HG02759 (cell line): ENCODE measurements around the gene ADPRM.
"Not testable (repeated sequence)": the region's sequence is repeated elsewhere in the genome, so short reads cannot be mapped to it uniquely, and the experiment has no call there.

ENCODE experiments used
- ATAC-seq: cut with Tn5 transposase; IDR thresholded peaks from one replicate; pipeline ENCODE4 v1.9.1; 2021; ENCODE audit warnings: mild to moderate bottlenecking, moderate library complexity; ENCODE audit not compliant: unreplicated experiment

The ADPRM gene

DNA sequence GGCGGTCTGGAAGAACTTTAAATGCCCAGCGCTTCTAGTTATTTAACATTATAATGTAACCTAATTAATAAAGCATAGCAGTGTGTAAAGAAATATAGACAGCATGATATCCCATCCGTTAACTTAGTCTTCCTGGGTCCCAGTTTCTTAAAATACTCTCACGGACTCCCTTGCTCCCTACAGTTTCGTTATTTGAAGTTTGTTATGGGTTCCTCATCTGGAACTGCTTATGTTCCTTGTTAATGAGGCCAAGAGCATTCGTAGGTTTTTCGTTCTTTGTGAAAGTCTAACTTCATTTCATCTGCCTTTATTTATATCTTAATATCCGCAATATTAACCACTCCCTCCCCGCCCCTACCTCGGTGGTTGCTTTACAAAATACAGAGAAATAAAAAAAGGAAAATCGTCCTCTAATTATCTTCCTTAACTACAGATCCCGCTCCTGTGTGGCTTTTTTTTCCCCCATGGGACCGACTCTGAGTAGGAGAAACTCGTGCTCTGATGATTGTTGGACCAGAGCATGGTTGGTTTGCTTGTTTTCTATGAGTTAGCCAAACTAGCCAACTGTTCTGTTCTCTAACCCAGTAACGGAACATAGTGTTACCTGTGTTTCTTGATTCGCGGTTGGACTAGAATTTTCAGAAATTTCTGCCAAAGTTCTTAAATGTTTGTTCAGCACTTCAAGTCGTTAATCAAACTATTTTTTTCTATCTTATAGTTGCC, 863 bp downstream of the ADPRM start:
- ATAC-seq = no peak

- no peak for ATAC-seq
Measured at GRCh38 chr17:10699856-10700255, 2.5 kb downstream of the ADPRM start.

DNA sequence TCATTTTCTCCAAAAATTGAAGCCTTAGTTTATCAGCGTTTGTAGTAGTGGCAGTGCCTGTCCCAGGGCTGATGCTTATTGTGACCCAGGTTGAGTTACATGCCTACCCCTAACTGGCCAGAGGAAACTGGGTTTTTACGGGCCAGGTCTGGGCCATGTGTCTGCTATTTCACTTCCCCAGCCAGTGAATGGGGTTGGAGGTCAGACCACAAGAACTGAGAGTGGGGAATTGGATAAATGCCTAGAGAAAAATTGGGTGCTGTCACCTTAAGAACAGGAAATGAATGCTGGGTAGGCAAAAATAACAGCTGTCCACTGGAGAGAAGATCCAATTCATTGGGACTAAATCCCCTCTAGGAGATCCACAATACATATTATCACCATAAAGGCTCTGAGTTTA, 5.2 kb downstream of the ADPRM start:
- ATAC-seq = no peak

- ATAC-seq = no peak
Measured at GRCh38 chr17:10705727-10706126, 8.3 kb downstream of the ADPRM start.

DNA sequence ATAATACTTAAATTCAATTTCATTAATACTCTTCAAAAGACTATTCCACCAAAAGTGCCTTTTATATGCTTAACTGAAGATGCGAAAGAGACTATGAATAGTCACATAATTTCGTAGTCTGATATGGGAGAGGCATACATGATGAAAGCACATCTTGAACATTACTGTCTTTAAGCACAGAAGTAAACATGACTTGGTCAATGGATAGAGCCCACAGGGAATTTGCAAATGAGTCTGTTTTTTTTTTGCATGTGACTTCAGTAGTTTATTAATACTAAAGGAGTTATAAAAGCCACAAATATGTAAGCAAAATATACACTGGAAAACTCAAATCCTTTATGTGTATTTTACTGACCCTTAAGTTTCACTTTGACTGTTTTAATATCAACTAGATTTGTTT, 15.9 kb downstream of the ADPRM start:
- ATAC-seq = no peak

GRCh38 chr17:10716218-10716617, 18.8 kb downstream of the ADPRM start:
- no peak for ATAC-seq

GRCh38 chr17:10718547-10718946, 21.2 kb downstream of the ADPRM start:
- ATAC-seq = no peak

DNA sequence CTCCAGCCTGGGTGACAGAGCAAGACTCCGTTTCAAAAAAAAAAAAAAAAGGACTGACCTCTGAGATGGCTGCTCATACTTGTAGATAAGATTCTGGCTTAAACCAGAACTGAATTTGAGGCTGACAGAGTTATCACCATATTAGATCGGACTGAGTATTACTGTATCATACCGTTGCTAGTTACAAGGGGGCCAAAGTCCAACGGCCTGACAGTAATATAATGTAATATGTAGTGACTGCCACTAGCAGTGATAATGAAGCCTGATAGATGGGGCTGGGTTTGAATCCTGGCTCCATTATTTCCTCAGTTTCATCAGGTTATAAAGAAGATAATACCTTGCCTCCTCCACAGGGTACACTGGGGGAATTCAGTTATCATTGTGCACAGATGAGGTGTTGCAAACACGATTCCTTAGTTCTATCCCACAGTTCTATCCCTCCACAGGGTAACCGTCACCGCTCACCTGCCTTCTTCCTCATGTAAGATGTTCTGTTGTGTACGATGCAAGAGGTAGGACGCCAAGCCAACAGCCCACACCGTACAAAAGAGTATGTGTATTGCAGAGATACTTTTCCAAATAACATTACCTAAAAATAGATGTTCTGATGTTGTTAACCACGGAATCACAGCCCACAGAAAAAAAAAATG, 27.3 kb downstream of the ADPRM start:
- ATAC-seq = no peak

DNA sequence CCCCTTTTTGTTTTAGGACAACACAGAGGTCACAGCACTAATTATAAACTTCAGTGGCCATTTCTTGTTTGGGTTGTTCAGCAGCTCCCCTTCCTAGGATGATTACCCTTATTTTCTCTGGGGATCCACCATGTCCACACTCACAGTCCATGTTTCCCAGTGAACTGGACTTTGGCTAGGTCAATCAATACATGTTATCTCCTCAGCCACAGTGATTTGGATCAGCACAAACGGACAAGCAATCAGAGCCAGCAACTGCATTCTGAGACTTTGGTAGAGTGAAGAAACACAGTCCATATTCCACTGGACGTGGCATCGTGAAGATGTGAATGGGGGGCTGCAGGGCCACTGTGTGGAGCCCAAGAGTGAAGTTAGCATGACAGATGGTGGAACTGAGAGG, 27.9 kb downstream of the ADPRM start:
- no peak for ATAC-seq

GRCh38 chr17:10726196-10726595, 28.8 kb downstream of the ADPRM start:
- no peak for ATAC-seq

DNA sequence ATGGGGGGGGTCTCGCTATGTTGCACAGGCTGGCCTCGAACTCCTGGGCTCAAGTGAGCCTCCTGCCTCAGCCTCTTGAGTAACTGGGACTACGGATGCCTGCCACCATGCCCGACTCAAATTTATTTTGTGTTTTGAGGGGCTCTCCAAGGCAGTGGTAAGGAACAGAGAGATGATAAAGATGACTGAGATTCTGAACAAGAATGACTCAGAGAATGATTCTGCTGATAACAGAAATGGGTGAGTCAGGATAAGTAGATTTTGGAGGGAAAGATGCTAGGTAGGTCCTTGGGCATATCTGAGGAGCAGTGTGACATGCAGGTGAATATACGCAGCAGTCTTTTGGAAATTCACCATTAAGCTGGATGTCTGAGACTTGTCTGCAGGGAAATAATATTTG, 29.8 kb downstream of the ADPRM start:
- ATAC-seq = no peak

- no peak for ATAC-seq
Measured at GRCh38 chr17:10728331-10728892, 31.0 kb downstream of the ADPRM start.

DNA sequence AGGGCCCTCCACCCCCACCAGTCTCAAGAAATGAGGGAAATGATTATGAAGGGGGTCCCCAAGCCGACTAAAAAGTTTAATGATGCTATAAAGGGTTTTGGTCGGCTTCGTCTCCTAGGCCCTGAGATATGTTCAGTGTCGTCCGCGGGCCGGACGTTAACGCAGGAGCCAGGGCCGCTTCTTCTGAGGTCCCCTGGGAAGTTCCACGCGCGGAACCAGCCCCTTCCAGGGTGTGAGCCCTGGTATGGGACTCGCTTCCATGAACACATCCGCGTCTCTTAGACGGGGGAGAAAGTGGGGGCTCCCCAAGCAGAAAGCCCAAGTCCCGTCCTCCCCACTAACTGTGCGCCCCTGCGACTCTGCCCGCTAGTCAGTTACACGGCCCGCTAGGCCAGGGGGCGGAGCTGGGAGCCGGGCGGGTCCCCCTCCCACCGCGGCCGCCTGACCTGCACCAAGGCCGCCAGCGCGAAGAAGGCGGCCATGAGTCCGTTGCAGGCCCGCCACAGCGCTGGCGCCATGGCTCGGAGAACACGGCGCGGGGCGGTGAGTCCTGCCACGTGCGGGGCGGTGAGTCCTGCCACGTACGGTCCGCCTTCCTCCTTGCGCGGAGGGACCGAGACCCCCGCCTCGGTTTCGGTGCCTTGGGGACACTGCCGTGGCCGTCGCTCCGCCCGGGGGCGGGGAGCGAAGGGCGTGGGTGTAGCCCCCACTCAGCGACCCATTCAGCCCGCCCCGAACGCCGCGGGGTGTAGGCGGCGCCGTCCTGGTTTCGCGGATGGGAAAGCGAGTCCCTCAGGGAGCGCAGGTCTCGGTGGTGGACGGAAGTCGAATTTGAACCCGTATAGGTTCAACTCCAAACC, 32.2 kb downstream of the ADPRM start, which contains the start of gene TMEM220:
Gene TMEM220, minus strand, starts transcription at position 690 of the 860 bp plus-strand sequence. Its CDS starts 172 bp downstream, at position 518.
- ATAC-seq = peak; percentile 84

DNA sequence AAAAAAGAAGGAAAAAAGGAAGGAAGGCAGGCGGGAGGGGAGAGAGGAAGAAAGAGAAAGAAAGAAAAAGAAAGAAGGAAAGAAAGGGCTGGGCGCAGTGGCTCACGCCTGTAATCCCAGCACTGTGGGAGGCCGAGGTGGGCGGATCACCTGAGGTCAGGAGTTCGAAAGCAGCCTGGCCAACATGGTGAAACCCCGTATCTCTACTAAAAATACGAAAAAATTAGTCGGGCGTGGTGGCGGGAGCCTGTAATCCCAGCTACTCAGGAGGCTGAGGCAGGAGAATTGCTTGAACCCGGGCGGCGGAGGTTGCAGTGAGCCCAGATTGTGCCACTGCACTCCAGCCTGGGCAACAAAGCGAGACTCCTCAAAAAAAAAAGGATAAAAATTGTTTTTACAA, 32.9 kb downstream of the ADPRM start:
- not testable (repeated sequence) for ATAC-seq

DNA sequence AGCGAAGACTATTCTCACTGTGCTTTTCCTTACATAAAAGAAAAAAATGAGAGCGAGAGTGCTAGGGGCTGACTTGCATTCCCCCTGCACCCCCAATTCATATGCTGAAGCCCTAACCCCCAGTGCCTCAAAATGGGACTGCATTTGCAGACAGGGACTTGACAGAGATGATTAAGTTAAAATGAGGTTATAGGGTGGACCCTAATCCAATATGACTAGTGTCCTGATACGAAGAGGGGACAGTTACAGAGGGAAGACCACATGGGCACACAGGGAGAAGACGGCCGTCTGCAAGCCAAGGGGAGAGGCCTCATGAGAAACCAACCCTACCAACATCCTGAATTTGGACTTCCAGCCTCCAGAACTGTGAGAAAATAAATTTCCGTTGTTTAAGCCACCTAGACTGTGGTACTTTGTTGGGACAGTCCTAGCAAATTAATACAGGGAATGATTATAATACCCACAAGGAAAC, 34.0 kb downstream of the ADPRM start:
- no peak for ATAC-seq

DNA sequence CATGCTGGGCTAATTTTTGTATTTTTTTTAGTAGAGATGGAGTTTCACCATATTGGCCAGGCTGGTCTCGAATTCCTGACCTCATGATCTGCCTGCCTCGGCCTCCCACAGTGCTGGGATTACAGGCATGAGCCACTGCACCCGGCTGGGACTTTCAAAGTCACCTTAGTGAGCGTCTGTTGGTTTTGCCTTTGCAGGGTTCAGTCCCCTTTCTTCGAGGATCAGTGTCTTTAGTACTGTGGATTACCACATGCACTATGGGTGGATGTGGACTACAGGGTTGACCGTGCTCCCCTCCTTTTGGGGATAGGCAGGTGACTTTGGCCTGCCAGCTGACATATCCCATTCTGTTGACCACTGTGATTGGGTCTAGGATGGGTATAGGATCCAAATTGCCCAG, 34.7 kb downstream of the ADPRM start:
- ATAC-seq = not testable (repeated sequence)

- ATAC-seq = no peak
Measured at GRCh38 chr17:10733666-10734065, 36.3 kb downstream of the ADPRM start.

DNA sequence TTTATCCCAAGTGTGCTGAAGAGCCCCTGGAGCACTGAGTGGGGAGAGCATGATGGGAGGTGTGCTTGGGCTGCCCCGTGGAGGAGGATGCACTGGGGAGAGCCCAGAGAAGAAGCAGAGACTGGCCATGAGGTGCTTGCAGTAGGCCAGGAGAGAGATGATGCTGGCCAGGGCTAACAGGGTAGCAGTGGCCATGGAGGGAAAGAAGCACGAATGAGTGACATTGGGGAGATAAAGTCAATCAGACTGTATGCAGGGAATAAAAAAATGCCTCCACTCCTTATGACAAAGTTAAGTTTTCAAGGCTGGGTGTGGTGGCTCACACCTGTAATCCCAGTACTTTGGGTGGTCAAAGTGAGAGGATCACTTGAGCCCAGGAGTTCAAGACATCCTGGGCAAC, 37.9 kb downstream of the ADPRM start:
- ATAC-seq = no peak

- ATAC-seq = no peak
Measured at GRCh38 chr17:10735821-10736220, 38.4 kb downstream of the ADPRM start.

GRCh38 chr17:10737168-10737622, 39.8 kb downstream of the ADPRM start:
- no peak for ATAC-seq

DNA sequence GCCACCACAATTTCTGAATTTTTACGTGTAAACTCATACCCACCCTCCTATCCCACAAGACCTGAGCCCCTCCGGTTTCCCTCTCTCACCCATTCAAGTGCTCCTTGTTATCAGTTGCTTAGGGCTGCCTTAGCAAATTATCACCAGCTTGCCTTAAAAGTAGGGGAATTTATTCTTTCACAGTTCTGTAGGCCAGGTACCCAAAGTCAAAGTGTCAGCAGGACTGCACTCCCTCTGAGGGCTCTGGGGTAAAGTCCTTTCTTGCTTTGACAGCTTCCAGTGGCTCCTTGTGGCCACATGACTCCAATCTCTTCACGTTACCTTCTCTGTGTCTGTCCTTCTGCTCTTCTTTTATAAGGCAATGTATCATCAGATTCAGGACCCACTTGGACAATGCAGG, 40.3 kb downstream of the ADPRM start:
- ATAC-seq = no peak
